NCI-H128 (cell line): ENCODE data around the gene EWSR1.

Source experiments
- DNase-seq: peaks from one replicate; lab custom pipeline; 2025; ENCODE audit not compliant: unreplicated experiment; lab: John Stamatoyannopoulos, UW

The EWSR1 gene

GRCh38 chr22:29315286-29316140 lies 47.4 kb downstream of the EWSR1 start, which contains the start of gene RASL10A:
Gene RASL10A, minus strand, starts transcription at chr22:29315697. Its CDS starts 451 bp downstream, at chr22:29315246.
- no peak for DNase-seq

- DNase-seq = no peak
Measured at GRCh38 chr22:29316141-29316828, 48.2 kb downstream of the EWSR1 start.

GRCh38 chr22:29317827-29318454 lies 49.9 kb downstream of the EWSR1 start:
- no peak for DNase-seq

- no peak for DNase-seq
Measured at GRCh38 chr22:29319072-29319471, 51.0 kb downstream of the EWSR1 start.

GRCh38 chr22:29320546-29320945 lies 52.5 kb downstream of the EWSR1 start:
- no peak for DNase-seq

GRCh38 chr22:29323641-29324040 lies 55.6 kb downstream of the EWSR1 start:
- DNase-seq = no peak

GRCh38 chr22:29325356-29325755 lies 57.3 kb downstream of the EWSR1 start:
- no peak for DNase-seq

- no peak for DNase-seq
Measured at GRCh38 chr22:29325785-29326315, 57.8 kb downstream of the EWSR1 start.

GRCh38 chr22:29326481-29326880 lies 58.4 kb downstream of the EWSR1 start:
- no peak for DNase-seq

GRCh38 chr22:29327089-29327764 lies 59.2 kb downstream of the EWSR1 start:
- no peak for DNase-seq

GRCh38 chr22:29328055-29328454 lies 60.0 kb downstream of the EWSR1 start:
- no peak for DNase-seq

GRCh38 chr22:29328566-29329500 lies 60.8 kb downstream of the EWSR1 start:
- no peak for DNase-seq

- DNase-seq = no peak
Measured at GRCh38 chr22:29329581-29329980, 61.5 kb downstream of the EWSR1 start.

- no peak for DNase-seq
Measured at GRCh38 chr22:29330291-29330690, 62.2 kb downstream of the EWSR1 start.

- DNase-seq = no peak
Measured at GRCh38 chr22:29330753-29331152, 62.7 kb downstream of the EWSR1 start.

- DNase-seq = no peak
Measured at GRCh38 chr22:29331213-29331612, 63.1 kb downstream of the EWSR1 start.

GRCh38 chr22:29331658-29332300 lies 63.7 kb downstream of the EWSR1 start:
- DNase-seq = no peak

- DNase-seq = no peak
Measured at GRCh38 chr22:29332886-29333496, 64.9 kb downstream of the EWSR1 start.

- no peak for DNase-seq
Measured at GRCh38 chr22:29334148-29334547, 66.1 kb downstream of the EWSR1 start.
